GM21717 (cell line): ENCODE results near the gene EXOC3.
"Not testable (repeated sequence)": the region's sequence is repeated elsewhere in the genome, so short reads cannot be mapped to it uniquely, and the experiment has no call there.

Experiments used
- ATAC-seq: cut with Tn5 transposase; IDR thresholded peaks from one replicate; pipeline ENCODE4 v1.9.1; 2021; ENCODE audit warnings: mild to moderate bottlenecking, moderate library complexity; ENCODE audit not compliant: unreplicated experiment

Gene EXOC3

DNA sequence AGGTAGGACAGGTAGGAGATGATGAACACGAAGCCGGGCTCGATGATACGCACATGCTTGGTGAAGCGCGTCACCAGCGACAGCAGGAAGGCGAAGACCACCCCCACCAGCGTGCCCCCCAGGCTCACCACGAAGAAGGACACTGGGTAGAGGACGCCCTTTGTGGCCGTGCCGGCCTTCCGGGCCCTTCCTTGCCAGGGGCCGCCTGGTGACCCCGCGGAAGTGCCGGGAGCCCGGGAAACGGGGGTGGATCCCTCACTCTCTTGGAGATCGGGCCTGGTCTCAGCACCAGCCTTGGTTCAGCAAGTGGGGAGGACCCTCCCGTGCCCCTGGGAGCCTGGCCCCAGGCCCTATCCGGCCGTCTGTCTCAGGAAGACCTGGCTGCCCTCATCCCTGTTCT is 41.6 kb downstream of the EXOC3 start:
- no peak for ATAC-seq

DNA sequence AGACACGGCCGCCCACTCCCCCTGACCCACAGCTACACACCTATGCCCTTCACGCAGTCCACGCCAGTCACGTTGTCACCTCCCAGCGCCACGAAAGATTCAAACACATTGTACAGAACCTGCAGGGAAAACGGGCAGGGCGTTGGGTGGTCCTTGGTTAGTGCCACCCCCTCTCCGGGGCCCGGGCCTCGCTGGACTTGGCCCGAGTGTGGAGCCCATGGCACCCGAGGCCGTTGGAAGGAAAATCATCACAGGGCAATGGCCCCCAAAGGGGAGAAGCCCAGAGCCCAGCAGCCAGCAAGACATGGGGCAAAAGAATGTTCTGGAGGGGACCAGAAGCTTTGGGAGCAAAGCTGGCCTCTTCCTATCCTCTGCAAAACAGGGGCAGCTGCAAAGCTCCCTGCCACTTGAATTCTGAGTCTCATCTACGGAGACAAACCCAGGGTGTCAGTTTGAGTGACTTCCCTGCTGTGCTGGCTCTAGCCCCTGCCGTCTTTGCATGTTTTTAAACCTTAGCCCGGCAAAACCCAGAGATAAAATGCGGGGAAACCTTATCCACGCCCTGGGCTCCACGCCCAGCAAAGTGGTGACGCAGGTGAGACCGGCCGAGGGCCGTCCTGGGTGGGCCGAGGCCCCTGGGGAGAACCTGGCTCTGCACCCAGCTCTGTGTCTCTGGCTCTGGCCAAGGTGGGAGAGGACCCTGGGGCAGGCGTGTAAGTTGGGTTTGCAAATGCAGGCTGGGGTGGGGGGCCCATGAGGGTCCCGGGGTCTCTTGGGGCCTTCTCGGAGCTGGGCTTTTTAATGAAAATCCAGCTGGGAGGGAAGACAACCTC is 42.4 kb downstream of the EXOC3 start:
- no peak for ATAC-seq

DNA sequence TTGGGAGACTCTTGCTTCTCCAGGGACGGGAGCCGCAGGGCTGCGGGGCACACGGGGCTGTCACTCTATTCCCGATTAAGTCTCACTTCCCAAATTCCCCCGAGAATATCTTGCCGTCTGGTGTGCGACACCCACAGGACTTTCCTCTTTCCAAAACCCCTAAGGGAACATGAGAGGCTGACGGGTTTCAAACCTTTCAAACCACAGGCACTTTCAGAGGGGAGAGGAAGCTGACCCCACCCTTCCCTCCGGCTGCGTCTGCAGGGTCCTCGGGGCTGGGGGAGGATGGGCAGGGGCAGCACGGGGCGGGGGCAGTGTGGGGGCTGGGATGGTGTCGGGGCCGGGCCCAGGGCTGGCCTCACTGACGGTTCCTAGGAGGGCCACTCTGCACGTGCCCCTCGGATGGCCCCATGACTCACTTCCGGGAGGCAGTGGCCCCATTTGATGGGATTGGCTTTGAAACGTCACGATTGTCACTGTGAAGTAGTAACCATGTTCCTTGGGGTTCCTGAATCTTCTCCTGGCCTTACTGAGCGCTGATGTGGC is 43.0 kb downstream of the EXOC3 start:
- no peak for ATAC-seq

DNA sequence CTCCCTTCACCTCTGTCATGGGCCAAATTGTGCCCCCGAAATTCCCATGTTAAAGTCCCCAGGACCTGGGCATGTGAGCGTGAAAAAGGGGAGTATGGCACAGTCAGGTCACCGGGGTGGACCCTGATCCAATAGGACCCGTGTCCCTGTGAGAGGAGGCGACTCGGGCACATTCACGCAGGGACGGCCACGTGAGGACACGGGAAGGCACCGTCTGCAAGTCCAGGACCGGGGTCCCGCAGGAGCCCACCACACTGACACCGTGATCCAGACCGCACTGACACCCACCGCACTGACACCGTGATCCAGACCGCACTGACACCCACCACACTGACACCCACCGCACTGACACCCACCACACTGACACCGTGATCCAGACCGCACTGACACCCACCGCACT is 43.6 kb downstream of the EXOC3 start:
- not testable (repeated sequence) for ATAC-seq

DNA sequence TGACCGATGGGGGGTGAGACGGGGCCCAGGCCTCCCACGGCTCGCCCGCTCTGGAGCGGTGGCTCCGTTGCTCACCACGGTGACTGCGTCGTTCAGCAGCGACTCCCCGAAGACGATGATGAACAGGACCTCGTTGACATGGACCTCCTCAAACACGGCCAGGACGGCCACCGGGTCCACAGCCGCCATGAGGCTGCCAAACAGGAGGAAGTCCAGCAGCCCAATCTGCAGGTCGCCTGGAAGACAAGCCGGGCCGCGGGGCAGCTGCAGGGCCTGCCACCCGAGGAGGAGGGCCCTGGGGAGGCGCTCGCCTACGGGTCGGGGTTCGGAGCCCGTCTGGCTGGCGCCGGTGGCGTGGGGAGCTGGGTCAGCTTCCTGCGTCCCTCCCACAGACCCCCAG is 45.3 kb downstream of the EXOC3 start:
- ATAC-seq: no peak

DNA sequence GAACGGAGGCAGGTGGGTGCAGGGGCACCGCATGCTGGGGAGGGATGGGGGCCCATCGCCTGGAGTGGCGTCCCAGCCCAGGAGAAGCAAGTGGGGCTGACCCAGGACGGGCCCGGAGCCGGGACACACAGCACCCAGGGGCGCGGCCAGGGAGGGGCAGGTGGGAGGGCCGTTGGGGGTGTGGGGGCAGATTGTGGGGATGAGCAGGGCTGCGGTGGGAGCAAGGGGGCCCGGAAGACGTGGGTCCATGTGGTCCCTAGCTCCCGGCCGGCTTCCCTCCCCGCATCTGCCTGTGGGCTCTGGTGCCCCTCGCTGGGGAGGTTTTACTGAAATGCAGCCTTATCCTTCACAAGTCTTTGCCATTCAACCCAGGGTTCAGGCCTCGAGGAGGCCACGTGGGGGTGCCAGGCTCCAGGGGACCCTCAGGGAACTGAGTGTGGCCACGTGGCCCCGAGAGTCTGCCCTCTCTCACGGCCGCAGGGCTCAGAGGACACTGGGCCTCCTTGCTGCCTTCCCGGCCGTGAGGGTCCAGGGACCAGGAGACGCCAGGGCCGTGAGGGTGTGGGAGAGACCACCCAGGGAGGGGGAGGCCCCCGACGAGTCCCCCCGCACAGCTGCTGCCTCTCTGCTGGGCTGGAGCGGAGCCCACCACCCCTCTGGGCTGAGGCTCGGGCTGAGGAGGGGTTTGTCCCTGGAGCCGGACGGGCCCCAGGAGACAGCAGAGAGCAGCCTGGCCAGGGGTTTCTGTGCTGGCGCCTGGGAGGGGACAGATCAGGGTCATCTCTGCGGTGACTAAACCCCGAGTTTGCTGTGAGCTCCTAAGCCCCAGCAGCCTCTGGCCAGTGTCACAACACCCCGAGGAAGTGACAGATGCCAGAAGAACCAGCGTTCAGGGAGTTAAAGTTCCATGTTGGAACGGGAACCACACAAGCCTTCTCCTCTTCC is 46.0 kb downstream of the EXOC3 start:
- ATAC-seq: no peak

DNA sequence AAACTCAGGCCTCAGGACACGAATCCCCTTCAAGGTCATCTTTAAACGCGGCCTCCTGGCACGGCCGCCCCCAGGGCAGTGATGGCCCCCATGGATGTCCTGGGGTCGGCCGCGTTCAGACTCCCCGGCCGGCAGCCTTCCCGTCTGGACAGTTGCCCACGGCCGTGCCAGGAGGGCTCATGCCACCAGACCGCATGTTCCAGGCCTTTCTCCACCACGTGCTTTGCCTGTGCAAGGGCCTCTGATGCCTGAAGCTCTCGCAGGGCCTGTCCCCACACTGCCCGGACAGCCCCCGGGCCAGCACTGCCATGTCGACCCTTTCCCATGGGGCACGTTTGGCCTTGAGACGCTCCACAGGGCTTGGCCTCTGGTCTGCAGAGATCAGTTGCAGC is 46.7 kb downstream of the EXOC3 start:
- ATAC-seq: no peak

DNA sequence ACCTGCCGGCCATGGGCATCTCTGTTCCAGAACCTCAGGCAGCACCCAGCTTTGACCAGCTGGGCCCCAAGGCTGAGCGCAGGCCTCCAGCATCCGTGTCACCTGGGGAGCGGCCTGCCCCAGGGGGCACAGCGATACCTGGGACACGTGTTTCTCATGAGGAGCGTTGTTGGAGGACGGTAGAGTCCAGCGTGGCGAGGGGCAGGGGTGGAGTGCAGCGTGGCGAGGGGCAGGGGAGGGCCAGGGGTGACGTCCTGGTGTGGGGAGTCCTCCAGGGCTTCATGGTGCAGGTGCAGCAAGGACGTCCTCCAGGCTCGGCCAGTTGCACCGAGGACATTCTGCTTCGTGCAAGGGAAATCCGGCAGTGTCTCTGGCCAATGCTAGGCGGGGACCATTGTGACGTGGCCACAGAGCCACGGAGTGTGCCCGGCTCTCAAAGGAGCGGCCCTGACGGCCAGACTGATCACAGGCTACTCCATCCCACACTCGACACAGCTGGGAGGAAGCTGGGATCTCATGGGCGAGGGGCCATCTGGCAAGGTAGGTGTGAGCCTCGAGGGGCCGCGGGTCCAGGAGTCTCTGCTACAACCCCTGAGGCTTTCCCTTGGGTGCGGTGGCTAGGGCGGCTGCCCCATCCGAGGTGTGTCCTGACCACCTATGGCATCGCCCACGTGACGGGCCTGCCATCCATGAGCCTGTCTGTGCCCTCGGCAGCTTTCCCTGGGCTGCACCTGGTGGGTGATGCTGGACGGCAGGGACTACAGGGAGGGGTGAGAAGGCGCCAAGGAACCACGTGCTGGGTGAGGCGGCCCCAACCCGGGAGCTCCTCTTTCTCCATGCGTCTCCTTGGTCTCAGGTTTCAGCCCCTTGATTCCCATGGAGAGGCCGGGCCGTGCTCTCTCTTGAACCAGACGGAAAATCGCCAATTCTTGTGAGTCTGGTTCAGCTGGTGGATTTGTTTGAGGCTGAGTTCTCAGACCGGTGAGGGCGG is 47.4 kb downstream of the EXOC3 start:
- ATAC-seq: no peak

DNA sequence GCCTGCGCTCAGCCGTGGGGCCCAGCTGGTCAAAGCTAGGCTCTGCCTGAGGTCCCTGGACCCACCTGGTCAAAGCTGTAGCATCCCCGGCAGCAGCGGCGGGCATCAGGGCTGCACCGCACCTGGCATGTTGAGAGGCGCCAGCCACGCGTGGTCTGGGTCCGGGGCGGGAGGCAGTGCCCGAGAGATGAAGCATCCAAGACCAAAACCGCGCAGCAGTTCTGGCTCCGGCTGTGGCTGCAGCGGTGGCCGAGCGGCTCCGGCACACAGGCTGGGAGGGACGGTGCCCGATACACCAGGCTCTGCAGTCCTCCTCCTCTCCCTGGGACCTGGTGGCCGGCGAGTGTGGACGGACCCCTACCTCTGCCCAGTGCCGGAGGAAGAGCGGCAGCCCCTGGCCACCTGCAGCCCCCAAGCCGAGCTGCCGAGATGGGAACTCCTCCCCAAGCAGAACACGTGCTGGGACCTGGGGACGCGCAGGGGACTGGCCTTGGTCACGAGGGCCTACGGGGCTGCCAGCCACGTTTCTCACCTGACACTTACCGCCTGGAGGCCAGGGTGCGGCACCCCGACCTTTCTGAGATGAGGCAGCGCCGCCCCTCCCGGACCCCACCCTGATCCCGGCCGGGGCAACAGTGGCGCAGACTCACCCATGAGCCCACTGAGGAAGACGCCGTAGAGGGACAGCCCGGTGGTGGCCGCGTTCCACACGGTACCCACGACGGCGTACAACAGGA is 48.3 kb downstream of the EXOC3 start:
- no peak for ATAC-seq

DNA sequence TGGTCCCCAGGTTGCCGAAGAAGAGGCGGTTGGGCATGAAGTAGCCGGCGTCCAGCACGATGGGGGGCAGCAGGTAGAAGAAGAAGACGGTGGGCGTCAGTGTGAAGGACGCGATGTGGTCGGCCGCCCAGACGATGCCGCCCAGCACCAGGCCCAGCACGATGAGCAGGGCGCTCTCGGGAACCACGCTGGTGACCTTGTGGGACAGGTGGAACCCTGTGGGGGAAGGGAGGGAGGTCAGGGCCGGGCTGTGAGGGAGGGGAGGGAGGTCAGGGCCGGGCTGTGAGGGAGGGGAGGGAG is 48.8 kb downstream of the EXOC3 start:
- no peak for ATAC-seq

DNA sequence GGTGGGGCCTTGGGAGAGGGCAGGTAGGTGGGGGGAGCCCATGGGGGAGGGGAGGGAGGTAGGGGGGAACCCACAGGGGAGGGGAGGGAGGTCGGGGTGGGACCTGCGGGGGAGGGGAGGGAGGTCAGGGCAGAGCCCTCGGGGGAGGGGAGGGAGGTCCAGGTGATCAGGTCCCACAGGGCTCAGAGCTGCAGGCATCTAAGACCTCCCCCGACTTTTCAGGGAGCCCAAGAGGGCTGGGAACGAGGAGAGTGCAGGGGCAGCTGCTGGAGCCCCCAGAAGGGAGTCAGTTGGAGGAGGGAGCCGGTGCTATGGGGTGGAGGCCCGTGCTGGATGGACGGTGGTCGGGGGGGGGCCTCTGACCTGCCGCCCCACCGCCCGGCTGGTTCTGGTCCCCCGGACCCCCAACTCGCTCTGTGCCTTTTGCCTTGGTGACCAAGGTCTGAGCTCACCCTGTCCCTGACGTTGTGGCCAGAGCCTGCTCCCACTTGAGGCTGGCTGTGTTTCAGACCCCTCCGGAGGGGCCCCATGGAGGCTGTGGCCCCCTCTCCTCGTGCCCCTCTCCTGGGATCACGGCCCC is 49.4 kb downstream of the EXOC3 start:
- no peak for ATAC-seq

DNA sequence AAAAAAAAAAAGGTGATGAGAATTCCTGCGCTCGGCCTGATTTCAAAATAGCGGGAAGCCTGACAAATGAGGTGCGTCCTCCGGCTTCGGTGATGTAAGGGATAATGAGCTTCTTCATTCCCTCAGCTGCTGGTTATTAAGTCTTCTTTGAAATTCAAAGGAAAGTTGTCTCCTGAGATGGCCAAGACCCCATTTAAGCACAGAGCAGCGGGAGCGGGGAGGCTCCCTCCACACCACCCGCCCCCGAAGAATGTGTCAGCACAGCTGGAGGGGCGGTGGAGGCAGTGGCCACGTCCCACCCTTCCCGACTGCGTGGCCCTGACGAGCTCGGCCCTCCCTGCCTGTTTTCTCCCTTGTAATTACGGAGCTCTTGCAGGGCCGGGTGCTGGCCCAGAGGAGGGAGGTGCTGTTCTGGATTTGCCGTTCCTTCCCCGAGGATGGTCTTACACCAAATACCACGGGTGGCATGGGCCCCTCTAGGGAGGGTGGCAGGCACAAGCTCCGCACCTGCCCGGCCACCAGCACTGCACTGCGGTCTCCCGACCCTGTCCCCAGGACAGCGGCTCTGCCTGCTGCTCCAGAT is 50.2 kb downstream of the EXOC3 start:
- ATAC-seq: no peak

DNA sequence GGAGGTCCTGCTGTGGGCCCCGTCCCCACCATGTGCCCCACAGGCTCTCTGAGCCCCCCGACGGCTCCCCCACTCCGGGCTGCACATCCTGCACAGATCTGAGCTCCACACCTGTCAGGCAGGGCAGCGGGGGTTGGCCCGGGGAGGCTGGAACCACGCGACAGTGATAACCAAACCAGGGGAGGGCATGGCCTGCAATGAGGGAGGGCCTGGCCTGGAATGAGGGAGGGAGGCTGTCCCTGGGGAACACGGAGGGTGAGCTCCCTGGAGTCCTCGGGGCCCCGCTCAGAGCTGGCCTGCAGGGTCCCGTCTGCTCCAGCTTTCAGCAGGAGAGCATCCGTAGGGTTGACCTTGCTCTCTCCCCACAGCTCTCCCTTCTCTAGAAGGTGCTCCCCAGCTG is 50.8 kb downstream of the EXOC3 start:
- ATAC-seq: no peak

DNA sequence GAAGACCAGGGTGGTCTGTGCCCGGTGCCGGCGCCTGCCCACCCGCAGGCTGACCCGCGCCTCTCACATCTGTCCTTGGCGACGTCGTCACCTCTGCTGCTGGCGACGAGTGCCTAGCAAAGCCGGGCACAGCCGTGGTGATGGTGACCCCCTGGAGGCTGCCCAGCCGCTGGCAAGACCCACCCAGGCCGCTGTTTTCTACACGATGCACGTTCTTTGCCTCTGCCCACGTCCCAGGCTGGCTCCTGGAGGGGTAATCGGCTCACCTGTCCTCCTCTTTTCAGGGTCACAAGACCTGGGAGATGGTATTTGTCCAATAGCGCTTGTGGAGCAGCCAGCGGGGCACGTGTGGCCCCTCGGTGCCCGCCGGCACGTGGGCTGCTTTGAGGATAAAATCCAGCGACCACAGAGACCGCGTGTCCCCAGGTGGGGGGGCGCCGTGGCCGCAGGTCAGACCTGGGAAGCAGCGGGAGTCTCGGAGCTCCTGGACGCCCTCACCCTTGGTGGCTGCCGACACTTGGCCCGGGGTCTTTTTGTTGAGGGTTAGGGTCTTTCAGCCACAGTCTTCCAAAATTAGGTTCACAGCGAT is 51.8 kb downstream of the EXOC3 start:
- no peak for ATAC-seq

DNA sequence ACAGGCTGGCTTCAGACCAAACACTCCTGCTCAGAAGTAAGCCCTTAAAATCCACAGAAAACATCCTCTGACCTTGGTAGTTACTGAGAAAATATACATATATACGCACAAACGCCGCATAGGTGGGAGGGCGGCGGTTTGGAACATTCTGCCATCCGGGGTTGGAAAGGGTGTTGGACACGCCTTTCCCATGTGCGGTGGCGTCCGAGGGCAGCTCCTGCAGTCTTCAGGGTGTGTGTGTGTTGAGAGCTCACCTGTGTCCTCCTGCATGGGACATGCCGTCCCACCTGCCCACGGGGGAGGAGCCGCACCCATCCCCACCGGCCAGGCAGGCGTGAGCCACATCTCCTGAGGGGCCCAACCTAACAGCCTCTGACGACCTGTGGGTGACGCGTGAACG is 53.1 kb downstream of the EXOC3 start:
- ATAC-seq: no peak

DNA sequence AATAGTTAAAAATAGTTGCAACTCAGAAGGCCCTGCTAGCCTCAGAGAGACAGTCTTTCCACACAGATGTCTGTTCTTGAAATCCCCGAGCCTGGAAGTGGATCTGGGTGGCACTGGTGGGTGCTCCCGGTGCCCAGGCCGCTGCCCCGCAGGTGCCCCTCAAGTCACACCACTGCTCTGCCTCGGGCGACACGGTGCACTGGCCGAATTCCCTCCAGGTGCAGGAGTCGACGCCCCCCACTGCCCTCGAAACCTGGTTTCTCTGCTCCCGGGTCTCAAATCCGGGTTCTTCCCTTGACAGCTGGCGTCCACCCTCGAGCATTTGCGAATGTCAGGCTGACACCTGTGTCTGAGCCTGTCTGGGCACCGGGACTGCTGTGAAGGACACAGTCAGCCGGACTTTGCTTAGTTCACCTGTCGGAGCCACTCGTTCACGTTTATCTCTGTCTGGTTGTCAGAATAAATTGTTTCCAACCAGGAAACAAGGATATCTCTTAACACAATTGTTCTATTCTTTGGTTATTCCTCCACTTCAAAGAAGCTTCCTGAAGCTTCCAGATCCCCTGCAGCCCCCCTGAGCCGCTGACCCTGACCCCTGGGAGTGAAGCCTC is 54.2 kb downstream of the EXOC3 start:
- no peak for ATAC-seq

DNA sequence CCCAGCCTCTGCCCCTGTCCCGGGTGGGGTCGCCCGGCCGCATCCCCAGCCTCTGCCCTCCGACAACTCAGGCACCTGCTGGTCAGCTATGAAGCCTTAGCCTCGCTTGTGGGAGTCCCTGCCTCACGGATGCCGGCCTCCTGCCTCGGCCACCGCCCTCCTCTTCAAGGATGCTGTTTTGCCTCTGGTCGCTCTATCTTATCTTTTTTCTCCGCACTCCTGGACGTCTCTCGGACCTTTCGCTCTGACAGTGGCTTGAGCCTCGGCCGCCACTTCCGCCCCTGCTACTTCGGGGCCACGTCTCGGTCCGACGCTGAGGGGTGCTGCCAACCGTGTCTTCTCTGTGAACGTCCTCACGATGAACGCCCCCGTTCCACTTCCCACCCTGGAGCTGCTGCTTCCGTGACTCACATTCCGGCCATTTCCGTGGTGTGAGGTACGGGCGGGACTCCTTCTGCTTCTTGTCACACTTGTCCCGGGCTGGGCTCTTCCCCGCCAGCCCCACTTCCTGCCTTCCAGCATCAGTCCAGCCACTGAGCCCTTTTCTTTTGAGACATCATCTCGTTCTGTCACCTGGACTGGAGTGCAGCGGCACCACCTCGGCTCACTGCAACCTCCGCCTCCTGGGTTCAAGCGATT is 55.0 kb downstream of the EXOC3 start:
- ATAC-seq: no peak
